ENCODE data around the gene PSME4. TPM values are rescaled to one million over a fixed set of nuclear protein-coding genes. Genes with fewer than 3 reads are reported as not detected.

PSME4 gene
- total RNA-seq, 1 donor from 2014 or later = 63.6 TPM

DNA sequence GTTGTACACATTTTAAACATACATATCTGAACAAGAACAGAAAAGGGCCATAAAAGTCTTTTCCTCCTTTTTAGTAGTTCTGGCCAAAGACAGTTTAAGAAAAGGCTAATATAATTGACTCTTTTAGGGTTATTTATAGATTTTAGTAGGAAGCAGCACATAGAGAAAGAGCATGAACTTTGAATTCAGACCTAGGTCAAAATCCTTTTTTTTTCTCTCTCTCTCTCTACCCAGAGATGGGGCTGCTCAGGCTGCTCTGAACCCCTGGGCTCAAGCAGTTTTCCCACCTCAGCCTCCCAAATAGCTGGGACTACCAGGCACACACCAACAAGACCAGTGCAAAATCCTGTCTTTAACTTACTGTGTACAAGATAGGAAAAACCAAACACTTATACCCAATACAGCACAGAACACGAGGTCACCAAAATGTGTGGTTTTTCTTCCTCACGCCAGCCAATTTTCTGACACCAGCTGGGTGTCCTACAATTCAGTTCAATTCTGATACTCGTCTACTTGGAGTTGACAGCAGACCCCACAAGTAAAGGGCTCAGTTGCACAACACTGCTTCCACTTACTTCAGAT, 151.8 kb downstream of the PSME4 start:
- intact Hi-C loops (cut with micrococcal nuclease) = no loop called here
- peaks cover 58% of the 10 kb centered on the region for H3K36me3 ChIP-seq
- TF ChIP-seq, protein P1, sequence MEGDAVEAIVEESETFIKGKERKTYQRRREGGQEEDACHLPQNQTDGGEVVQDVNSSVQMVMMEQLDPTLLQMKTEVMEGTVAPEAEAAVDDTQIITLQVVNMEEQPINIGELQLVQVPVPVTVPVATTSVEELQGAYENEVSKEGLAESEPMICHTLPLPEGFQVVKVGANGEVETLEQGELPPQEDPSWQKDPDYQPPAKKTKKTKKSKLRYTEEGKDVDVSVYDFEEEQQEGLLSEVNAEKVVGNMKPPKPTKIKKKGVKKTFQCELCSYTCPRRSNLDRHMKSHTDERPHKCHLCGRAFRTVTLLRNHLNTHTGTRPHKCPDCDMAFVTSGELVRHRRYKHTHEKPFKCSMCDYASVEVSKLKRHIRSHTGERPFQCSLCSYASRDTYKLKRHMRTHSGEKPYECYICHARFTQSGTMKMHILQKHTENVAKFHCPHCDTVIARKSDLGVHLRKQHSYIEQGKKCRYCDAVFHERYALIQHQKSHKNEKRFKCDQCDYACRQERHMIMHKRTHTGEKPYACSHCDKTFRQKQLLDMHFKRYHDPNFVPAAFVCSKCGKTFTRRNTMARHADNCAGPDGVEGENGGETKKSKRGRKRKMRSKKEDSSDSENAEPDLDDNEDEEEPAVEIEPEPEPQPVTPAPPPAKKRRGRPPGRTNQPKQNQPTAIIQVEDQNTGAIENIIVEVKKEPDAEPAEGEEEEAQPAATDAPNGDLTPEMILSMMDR (IDR thresholded peaks at IDR 0.05; ENCODE audit: borderline replicate concordance) = no peak
- H3K27ac ChIP-seq (replicated peaks) = no peak overlapping the region
- H3K9me3 ChIP-seq (replicated peaks) = no peaks in the 10 kb centered on the region
- H3K27me3 ChIP-seq (ENCODE audit: low read depth) = no peaks in the 10 kb centered on the region
- no peak for DNase-seq
- H3K4me3 ChIP-seq = no peak overlapping the region
- no peaks in the 10 kb centered on the region for H3K4me1 ChIP-seq

Small RNA genes within 50 kb of the gene (microRNA-seq; reads per million reads assigned to microRNA genes)
- gene MIR3682 = not detected

Other genes with a start within 250 kb of the PSME4 start
- gene CHAC2, start 203.2 kb downstream of the PSME4 start, total RNA-seq = 3.8 TPM
- 11.4 TPM for gene ASB3, start 184.0 kb downstream of the PSME4 start, total RNA-seq
- 44.3 TPM for gene ERLEC1, start 183.9 kb downstream of the PSME4 start, total RNA-seq
- 0.82 TPM for gene GPR75, start 111.0 kb downstream of the PSME4 start, total RNA-seq
- 76.7 TPM for gene ACYP2, start 144.6 kb upstream of the PSME4 start, total RNA-seq

Measured in left ventricle myocardium inferior (tissue), 1 donor.